ENCODE measurements around the gene CYP4A11.

GRCh38 chr1:46931151-46931550, 10.1 kb downstream of the CYP4A11 start:
- no peak for TF ChIP-seq NRF1 (IDR thresholded peaks at IDR 0.05; ENCODE audit: low read depth, low read length)
- TF ChIP-seq, protein P1, sequence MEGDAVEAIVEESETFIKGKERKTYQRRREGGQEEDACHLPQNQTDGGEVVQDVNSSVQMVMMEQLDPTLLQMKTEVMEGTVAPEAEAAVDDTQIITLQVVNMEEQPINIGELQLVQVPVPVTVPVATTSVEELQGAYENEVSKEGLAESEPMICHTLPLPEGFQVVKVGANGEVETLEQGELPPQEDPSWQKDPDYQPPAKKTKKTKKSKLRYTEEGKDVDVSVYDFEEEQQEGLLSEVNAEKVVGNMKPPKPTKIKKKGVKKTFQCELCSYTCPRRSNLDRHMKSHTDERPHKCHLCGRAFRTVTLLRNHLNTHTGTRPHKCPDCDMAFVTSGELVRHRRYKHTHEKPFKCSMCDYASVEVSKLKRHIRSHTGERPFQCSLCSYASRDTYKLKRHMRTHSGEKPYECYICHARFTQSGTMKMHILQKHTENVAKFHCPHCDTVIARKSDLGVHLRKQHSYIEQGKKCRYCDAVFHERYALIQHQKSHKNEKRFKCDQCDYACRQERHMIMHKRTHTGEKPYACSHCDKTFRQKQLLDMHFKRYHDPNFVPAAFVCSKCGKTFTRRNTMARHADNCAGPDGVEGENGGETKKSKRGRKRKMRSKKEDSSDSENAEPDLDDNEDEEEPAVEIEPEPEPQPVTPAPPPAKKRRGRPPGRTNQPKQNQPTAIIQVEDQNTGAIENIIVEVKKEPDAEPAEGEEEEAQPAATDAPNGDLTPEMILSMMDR (IDR thresholded peaks at IDR 0.05): no peak
- TF ChIP-seq EP300 (IDR thresholded peaks at IDR 0.05; ENCODE audit: borderline replicate concordance in 1 of 2, low read depth in 1 of 2, low read length in 1 of 2): no peak
- peak; percentile 71; the same call in 1 of the 2 replicates for TF ChIP-seq REST (IDR thresholded peaks at IDR 0.05; ENCODE audit: low read depth, low read length)
